GM21515 (cell line): ENCODE results near the gene MBNL2.

ENCODE experiments used
- ATAC-seq: cut with Tn5 transposase; IDR thresholded peaks from one replicate; pipeline ENCODE4 v1.9.1; 2021; ENCODE audit not compliant: unreplicated experiment

The MBNL2 gene

DNA sequence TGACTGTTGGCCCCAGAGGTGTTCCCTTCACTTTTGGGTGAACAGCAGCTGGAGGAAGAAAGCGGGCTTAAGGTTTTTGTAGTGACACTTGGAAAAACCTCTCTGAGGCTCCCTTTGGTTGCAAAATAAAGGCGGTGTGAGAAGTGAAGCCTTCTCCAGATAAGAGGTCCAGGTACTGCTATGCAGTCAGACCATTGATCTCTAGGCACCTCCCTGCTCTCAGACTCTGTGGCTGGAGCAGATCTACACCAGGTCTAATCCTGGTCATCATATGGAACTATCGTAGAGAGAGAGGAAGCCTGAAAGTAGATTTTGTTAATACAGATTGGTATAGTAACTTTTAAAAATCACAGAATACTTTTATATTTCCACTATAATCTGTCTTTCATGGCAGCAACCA lies 47.5 kb downstream of the MBNL2 start:
- ATAC-seq, result no peak

DNA sequence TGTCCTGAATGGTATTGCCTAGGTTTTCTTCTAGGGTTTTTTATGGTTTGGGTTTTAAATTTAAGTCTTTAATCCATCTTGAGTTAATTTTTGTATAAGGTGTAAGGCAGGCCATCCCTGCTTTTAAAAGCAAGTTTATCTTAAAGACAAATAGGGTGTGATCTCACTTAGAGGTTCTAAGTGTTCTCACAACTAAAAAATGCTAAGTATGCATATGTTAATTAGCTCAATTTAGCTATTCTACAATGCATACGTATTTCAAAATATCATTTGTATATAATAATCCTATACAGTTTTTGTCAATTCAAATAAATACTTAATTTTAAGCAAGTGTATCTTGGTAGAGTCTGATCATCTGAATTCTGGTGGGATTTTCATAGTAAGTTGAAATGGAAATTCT lies 50.4 kb downstream of the MBNL2 start:
- no peak for ATAC-seq

DNA sequence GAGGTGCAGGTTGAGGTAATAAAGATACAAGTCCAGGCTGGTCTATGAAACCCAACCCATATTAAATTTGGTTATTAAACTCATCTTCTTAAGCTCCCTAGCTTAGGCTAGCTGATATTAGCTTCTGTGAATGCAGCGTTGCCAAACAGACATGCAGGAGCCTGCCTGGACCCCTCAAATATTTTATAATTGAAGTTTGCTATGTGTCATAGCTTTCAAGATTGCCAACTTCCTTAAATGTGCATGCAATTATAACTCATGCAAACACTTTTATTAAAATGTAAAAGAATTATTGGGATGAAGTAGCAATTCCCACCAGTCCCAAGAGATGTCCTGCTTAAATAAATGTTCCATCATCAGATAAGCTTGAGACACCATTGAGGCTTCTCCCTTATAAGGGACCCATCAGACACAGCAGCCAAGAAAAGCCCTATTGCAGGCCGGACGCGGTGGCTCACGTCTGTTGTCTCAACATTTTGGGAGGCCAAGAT lies 51.3 kb downstream of the MBNL2 start:
- no peak for ATAC-seq

DNA sequence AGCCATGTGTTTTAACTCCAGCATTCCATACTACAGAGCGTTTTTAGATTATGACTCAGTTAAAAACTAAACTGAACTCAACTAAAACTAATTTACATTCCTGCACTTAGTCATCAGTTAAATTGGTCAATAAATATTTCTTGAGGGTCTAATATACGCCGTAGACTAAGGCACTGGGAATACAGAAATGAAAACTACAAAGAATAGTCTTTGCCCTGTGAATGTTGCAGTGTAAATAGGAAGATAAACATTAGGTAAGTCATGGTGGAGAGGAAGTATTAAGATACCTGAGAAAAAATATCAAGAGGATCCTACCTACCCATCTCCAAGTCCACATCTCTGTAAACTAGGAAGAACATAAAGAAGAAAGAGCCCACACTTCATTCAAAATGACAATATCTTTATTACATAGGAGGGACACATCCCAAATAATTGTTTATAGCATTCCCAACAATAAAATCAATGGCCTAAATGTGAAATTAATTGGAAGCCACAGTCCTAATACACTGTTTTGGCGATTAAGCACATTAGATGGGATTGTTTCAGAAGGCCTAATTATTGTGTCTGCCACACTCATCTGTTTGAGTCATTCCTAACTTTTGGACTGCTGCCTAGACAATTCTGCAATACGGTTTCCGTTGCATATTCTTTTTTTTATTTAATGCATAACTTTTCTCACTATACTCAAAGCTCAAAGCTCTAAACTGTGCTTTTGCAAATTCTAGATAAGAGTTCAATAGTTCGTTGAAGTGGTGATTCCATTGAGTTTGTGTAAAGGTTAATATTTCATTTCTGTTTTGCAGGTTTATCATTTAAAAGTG lies 52.9 kb downstream of the MBNL2 start:
- no peak for ATAC-seq

DNA sequence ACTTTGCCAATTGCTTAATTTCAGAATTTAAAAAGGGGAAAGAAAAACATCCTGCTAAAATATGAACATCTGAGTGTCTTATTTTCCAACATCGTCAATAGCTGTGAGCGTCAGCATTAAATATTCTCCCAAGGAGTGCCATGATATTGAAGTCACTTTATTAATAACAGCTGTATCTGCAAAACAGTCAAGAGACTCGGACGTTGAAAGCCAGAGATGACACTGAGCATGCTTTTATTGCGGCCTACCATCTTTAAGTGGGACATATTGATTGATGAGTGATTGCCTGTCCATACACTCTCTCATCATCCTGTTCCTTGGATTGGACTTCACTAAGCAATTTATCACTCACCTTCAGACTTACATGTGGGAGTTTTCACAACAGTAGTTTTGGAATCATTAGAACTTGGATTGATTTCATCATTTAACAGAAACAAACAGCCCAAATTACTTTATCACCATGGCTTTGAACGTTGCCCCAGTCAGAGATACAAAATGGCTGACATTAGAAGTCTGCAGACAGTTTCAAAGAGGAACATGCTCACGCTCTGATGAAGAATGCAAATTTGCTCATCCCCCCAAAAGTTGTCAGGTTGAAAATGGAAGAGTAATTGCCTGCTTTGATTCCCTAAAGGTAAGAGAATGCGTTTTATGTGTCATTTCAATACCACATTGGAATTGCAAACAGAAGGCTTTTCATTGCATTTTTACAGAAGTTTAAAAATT lies 53.8 kb downstream of the MBNL2 start:
- no peak for ATAC-seq

DNA sequence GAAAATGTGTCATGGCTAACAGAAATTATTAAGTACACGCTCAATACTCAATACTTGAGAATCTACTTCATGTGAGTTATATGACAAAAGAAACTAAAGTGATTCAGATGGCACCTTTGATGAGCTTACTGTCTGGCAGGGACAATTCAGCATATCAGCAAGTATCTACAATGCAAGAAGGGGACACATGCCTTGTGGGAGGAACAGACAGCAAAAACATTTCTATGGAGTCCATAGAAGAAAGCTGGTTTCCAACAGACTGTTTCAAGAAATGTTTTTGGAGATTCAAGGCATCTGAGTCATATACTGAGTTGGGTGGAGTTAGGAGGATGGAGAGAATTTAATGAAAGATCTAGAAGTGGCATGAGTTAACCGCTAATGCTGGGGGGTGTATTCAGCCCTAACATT lies 54.7 kb downstream of the MBNL2 start:
- ATAC-seq, result no peak

DNA sequence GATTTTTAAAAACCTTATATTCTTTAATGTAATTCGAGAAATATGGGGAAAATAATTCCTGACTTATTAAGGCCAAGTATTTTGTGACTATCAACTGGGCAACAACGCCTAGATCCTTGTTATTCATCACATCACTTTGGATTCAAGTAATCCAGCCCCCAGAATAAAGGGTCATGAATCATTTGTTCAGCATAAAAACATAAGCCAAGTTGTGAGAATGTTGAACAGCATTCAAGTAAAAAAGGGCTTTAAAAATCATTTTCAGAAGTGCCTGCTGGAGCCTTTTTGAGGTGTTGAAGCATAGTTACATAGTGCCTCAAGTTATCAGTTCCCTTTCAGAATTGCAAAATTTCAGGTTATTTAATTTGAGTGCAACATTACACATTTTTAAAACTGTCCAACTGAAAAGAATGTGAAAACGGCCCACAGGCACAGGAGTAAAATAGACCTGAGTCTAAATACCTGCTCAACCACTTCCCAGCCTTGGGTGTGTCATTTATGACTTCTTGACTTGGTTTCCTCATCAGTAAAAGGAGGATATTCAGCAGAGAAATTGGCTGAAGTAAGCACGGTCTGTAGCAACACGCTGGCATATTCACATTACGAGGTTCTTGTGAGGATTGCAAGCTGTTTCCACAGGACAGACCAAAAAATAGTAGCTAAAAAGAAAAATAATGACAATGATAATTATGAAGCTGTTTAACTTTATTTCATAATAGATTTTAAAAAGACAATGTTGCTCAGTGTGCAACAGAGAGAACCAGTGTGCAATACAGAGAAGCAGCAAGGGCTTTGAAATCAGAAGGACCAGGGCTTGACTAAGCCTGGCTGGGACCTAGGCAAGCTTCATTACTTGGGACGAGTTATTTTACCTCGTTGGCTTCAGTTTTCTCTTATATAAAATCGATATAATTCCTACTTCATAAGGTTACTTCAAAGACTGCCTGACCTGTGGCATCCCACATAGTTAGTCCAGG lies 56.6 kb downstream of the MBNL2 start:
- ATAC-seq, result no peak

DNA sequence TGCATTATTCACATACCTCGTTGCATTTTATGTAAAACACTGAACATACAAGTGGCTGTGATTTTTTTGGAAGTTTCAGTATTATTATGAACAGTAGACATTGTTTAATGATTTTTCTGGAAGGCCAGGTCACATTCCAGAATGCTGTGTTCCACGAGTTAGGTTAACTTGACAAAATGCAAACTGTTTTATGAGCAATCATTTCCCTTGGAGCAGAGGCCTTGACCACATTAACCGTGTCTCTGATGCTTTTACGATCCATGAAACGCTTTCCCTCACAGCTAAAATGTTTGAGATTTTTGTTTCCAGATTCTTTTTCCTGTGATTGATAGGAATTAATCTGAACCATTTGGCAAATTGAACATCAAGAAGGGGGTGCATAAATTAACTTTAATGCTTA lies 57.8 kb downstream of the MBNL2 start:
- no peak for ATAC-seq

DNA sequence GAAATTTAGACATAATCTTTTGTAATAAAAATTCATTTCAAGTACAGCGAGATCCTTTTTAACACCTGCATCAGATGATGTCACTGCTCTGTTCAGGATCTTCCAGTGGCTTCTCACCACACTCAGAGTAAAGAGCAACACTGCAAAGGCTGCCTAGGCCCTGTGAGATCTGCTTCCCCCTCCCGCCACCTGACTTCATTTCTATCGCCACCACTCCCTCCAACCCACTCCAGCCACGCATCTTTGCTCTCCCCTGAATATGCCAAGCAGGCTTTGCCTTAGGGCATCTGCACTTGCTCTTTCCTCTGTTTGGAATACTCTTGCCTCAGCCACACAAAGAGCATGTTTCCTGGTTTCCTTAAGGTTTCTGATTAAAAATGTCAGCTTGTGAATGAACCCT lies 58.3 kb downstream of the MBNL2 start:
- ATAC-seq, result no peak

DNA sequence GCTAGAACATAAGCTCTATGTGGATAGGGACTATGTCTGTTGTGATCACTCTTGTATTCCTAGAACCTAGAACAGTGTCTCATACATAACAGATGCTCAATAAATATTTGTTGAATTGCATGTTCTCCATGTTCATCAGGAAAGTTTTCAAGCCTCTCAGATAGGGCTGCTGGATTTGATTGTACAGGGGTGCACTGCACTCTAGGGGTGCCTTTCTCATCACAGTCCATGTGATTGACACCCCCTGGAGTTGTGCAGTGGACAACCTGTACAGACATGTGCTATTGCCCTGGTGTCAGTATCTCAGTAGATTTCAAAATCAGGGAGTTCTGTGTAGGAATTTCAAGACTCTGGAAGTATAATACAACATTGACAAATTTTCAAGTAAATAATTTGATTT lies 58.9 kb downstream of the MBNL2 start:
- no peak for ATAC-seq

DNA sequence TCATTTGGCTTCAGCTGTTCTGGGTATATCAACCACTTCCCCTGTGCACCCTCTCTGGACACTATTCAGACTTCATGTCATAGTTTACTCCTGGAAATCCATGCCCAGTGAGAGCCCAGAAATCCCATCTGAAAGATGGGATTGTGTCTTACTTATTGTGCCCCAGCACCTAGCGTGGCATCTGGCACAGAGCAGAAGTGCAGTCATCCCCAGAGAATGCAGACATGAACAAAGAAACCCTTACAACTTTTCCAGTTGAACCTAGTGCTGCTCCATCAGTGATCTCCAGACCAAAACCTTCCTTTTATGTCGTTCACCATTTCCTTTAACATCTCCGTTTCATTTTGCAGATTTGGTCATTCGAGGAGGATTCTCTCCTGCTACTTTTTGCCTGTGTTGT lies 60.6 kb downstream of the MBNL2 start:
- ATAC-seq, result no peak

DNA sequence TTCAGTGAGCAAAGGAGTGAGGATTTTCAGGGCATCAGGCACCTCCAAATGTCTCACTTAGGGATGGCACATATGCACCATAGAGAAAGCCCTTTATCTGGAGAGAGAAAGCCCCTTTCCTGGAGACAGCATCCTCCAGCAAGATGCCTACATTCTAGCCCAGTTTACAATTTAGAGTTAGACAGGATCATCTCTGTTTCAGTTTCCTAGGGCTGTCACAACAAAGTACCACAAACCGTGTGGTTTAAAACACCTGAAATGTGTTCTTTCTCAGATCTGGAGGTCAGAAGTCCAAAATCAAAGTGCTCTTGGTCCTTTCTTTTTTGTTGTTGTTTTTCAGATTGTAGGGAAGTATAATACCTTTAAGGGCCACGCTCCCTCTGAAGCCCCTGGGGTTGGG lies 61.8 kb downstream of the MBNL2 start:
- peak; percentile 62 for ATAC-seq

DNA sequence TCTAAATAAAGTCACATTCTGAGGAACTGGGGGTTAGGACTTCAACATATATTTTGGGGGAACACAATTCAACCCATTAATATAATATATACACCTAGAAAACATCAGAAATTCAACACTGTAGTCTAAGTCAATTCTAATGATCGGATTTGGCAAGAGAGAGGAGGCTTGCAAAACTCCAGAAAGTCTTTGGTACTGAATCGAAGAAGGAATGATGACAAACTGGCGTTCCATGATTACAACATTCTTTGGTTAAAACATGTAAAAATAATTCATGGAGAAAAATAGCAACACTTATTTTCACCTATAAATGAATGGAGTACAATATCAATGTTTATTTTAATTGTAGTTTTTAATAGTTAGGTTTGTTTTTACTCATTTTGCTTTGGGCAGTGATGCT lies 62.4 kb downstream of the MBNL2 start:
- no peak for ATAC-seq

DNA sequence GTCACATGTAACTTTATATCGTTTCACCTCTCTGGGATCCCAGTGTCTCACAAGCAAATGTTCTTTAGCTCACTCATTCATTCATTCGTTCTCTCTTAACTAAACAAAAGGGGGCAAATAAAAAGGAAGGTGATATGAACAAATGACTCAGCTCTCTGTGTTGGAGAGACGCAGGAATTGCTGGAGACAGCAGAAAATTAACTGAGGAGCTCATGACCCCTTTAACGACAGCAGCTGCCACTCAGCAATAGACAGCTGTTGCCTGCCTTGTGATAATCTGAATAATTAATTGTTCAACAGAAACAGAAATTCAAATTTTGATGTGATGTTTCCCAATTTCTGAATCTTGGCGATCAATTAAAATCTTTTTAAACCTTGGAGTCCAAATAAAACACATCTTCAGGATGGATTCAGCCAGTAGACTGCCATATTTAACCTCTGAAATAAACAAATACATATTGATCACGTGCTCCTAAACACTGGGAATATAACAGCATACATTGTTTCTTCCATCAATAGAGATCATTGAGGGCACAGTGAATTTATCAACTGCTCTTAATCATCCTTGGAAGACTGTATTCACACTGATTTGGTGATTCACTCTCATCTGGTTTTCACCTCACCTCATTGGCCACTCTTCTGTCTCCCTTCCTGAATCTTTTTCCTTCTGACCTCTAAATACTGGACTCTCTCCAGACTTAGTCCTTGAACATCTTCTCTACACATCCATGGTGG lies 63.3 kb downstream of the MBNL2 start:
- no peak for ATAC-seq

DNA sequence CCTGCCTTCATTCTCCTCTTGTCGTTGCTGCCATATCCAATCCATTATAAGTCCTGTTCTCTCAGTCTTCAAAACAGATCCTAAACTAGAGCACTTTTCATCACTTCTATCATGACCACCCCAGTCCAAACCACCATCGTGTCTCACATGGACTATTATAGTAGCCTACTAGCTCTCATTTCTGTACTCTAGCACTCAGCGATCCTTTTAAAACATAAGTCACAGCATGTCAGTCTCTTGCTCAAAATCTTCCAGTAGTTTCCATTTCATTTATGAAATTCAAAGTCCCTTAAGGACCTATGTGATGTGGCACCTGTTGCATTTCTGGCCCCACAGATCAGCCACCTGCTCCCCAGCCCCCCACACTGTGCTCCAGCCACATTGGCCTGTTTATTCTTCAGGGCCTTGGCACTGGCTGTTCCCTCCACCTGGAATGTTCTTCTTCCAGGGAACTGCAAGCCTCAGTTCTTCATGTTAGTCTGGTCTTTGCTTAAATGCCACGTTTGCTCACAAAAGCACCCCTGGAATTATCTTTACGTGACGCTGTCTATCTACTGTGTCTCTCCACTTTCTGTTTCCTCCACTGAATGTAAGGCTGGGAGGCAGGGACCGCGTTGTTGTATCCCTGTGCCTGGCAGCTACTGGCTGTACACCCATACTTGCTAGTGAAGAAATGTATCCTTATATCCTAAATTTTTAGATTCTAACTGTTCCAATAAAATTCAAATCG lies 64.3 kb downstream of the MBNL2 start:
- no peak for ATAC-seq

DNA sequence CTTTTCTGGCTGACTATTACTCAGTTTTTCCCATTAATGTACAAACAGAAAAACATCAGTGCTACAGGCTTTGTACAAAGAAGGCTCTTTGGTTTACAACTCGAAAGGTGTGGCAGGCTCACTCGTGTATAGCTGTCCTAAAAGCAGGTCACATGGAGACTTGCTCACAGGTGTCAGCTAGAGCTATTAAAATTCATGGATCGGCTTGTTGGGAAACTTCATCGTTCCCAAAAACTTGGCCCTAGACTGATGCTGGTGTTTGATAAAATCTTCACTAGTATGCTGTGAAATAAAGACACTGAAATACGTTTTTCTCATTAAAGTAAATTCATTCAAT lies 64.9 kb downstream of the MBNL2 start:
- ATAC-seq, result no peak

DNA sequence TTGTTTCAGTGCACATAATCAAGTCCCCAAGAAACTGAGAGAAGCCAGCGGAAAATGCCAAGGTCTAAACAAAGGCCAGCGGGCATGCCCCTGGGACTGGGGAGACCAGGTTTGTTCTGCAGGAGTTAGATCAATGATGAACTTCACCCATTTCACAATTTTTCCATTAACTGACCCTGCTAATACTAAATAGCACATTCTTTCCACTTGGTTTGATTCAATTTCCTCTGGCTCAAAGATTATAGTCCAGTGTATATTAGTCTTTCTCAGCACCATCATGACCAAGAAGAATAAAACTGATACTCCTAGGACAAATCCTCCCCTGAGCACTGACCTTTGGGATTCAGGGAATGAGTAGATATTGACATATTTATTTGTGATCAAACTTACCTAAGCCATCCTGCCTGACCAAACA lies 66.4 kb downstream of the MBNL2 start:
- ATAC-seq, result no peak

DNA sequence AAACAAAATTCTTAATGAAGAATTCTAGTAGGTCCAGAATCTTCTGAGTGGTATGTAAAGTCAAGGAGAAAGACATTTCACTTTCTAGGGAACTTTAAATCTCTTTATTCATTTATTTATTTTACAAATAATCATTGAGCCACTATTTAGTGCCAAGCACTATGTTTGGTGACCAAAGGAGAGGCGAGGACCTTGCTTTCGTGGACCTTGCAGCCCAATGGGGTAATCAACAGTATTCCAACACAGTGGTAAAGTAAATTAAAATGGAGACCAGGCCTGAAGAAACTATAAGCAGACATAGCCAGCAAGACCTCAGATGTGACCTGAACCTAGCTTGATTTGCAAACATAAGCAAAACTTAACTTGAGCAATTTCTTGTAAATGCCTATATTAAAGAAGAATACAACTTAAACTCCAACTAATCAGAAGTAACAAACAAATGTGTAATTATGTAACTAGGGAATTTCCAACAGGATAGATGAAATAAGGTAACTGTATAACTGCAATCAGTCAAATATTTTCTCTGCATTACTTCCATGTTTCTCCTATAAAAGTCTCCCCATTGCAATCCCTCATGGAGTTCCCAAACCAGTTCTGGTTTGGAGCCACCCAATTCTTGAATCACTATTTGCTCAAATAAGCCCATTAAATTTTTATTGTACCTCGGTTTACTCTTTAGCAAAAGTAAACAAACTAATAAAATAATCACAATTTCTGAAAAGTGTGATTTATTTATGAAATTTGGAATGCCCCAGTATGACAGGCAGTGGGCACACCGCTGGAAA lies 67.6 kb downstream of the MBNL2 start:
- ATAC-seq, result no peak
